Kidney epithelial cell (primary cell): ENCODE data around the gene FOXP1. TPM values are rescaled to one million over a fixed set of nuclear protein-coding genes. Genes with fewer than 3 reads are reported as not detected.

Source experiments
- DNase-seq: peaks from one replicate; pipeline ENCODE4 v3.0.0-alpha.2; 2010; ENCODE audit warnings: low read depth
- H3K27me3 ChIP-seq: 2 replicates; pipeline ENCODE4 v1.6.0; 2011; ENCODE audit warnings: low read length; ENCODE audit not compliant: control insufficient read depth, insufficient read depth
- H3K36me3 ChIP-seq: 2 replicates; pipeline ENCODE4 v1.5.1; 2011; ENCODE audit warnings: low read length; ENCODE audit not compliant: control insufficient read depth, insufficient read depth
- H3K4me3 ChIP-seq: 2 replicates; pipeline ENCODE4 v1.5.1; 2011; ENCODE audit warnings: low read depth, mild to moderate bottlenecking, control low read depth, low read length
- CTCF ChIP-seq: IDR thresholded peaks from 2 replicates; pipeline ENCODE4 v1.5.1; 2011; ENCODE audit warnings: mild to moderate bottlenecking, moderate library complexity, low read length, control low read depth, inconsistent platforms; ENCODE audit not compliant: insufficient read depth, poor library complexity, severe bottlenecking
- total RNA-seq: library from RNA; depleted of rRNA; stranded (reverse); fragments of >200 nt; gene quantifications from 2 replicates; pipeline ENCODE4 v1.2.3, GENCODE V29; 2015

Gene FOXP1
- total RNA-seq, 1 donor from 2014 or later: 75.0 TPM

DNA sequence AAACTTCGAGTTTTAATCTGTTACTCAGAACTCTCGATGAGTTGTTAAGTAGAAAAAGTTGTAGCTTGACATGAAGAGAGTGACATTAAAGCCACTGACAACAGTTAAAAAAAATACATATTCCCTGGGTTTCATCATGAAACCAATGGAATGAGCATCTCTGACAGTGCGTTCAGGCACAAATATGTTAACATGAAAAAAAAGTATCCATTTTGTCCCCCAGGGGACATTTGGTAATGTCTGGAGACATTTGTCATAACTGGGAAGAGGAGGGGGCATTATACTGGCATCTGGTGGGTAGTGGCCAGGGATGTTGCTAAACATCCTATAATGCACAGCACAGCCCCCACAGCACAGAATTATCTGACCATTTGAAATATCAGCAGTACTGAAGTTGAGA, 14.8 kb upstream of the FOXP1 start:
- no peaks in the 10 kb centered on the region for H3K27me3 ChIP-seq
- DNase-seq: no peak
- H3K4me3 ChIP-seq: no peak overlapping the region
- H3K36me3 ChIP-seq: no peaks in the 10 kb centered on the region
- no peak for TF ChIP-seq CTCF

GRCh38 chr3:71597286-71597685, 13.8 kb upstream of the FOXP1 start:
- no peak for TF ChIP-seq CTCF
- no peak for DNase-seq
- no peaks in the 10 kb centered on the region for H3K27me3 ChIP-seq
- no peak overlapping the region for H3K4me3 ChIP-seq
- H3K36me3 ChIP-seq: no peaks in the 10 kb centered on the region

- no peak for TF ChIP-seq CTCF
- DNase-seq: no peak
- no peaks in the 10 kb centered on the region for H3K27me3 ChIP-seq
- H3K36me3 ChIP-seq: no peaks in the 10 kb centered on the region
- H3K4me3 ChIP-seq: no peak overlapping the region
These were observed 9.6 kb upstream of the FOXP1 start for GRCh38 chr3:71593106-71593505.

DNA sequence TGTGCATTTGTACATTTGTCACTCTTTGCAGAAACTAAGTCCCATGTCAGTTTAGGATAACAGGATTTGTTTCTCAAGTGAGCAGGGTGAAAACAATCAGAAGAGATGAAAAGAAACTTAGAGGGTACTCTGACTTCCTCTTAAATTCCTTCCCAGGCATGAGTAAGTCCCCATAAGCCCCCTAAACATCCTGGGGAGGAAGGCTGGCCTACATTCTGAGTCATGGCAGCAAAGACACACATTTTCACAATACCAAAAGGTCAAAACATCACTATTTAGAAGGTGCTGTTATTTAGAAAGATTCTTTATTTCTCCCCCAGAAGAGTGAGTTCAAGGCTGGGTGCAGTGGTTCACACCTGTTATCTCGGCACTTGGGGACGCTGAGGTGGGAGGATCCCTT, 7.6 kb upstream of the FOXP1 start:
- no peak overlapping the region for H3K4me3 ChIP-seq
- no peaks in the 10 kb centered on the region for H3K36me3 ChIP-seq
- TF ChIP-seq CTCF: no peak
- no peak for DNase-seq
- H3K27me3 ChIP-seq: no peaks in the 10 kb centered on the region

GRCh38 chr3:71589132-71589531, 5.6 kb upstream of the FOXP1 start:
- DNase-seq: no peak
- no peak for TF ChIP-seq CTCF
- H3K4me3 ChIP-seq: no peak overlapping the region
- H3K36me3 ChIP-seq: no peaks in the 10 kb centered on the region
- no peaks in the 10 kb centered on the region for H3K27me3 ChIP-seq

- H3K4me3 ChIP-seq: no peak overlapping the region
- no peak for TF ChIP-seq CTCF
- no peaks in the 10 kb centered on the region for H3K36me3 ChIP-seq
- no peaks in the 10 kb centered on the region for H3K27me3 ChIP-seq
- no peak for DNase-seq
These were observed 4.4 kb upstream of the FOXP1 start for GRCh38 chr3:71587958-71588357.
